T-cell (primary cell): ENCODE measurements around the gene CRBN. TPM values are rescaled to one million over a fixed set of nuclear protein-coding genes. Genes with fewer than 3 reads are reported as not detected.

Source experiments
- ATAC-seq, 4 experiments: fragments of 200-7000 bp in 3 of 4; fragments of 150-1000 bp in 1 of 4; cut with Tn5 transposase; replicated peaks in 1 of 4; 1 replicate in 3 of 4; 2 replicates in 1 of 4; pipeline ENCODE4 v1.10.0; 2021; ENCODE audit warnings: moderate library complexity in 3 of 4, mild to moderate bottlenecking in 2 of 4, moderate number of reproducible peaks in 1 of 4
- CTCF ChIA-PET, 2 donors: fragments of 300-600 bp; sonication (Branson Sonifier 250); formaldehyde crosslinking; loops; one replicate each; lab custom pipeline; 2022; ENCODE audit warnings: antibody characterized with exemption in 2 of 2; lab: Charles Lee
- POLR2A ChIA-PET, 2 donors: fragments of 300-600 bp; sonication (Branson Sonifier 250); formaldehyde crosslinking; loops; one replicate each; lab custom pipeline; 2022; ENCODE audit warnings: antibody characterized with exemption in 2 of 2; lab: Charles Lee
- DNase-seq, 35 experiments: peaks; one replicate each; pipeline versions ENCODE4 v3.0.0 to v3.0.0-alpha.2; 2013 to 2023
- H3K27ac ChIP-seq: one replicate; pipeline ENCODE4 v1.5.1; 2013; ENCODE audit warnings: low read length
- H3K27me3 ChIP-seq, 2 experiments: replicated peaks in 1 of 2; 1 replicate in 1 of 2; 2 replicates in 1 of 2; pipeline versions ENCODE4 v1.6.1 to v1.7.0; 2013; ENCODE audit warnings: low read length in 1 of 2, mixed read lengths in 1 of 2; ENCODE audit not compliant: control insufficient read depth in 2 of 2, insufficient read depth in 2 of 2; ENCODE audit errors: extremely low read depth in 1 of 2
- H3K36me3 ChIP-seq, 2 donors: 1 replicate in 1 of 2; 2 replicates in 1 of 2; pipeline versions ENCODE4 v1.6.1 to v1.7.0; 2013; ENCODE audit warnings: low read length in 1 of 2; ENCODE audit not compliant: control insufficient read depth in 2 of 2, insufficient read depth in 1 of 2; ENCODE audit errors: extremely low read depth in 1 of 2
- H3K4me1 ChIP-seq, 2 experiments: 1 replicate in 1 of 2; 2 replicates in 1 of 2; pipeline versions ENCODE4 v1.6.1 to v1.7.0; 2013; ENCODE audit warnings: low read length in 2 of 2, mixed read lengths in 1 of 2; ENCODE audit not compliant: insufficient read depth in 2 of 2, control insufficient read depth in 1 of 2; ENCODE audit errors: extremely low read depth in 1 of 2
- H3K4me3 ChIP-seq, 2 donors: 1 replicate in 1 of 2; 2 replicates in 1 of 2; pipeline versions ENCODE4 v1.5.1 to v1.7.0; 2013; ENCODE audit warnings: mild to moderate bottlenecking in 2 of 2, low read length in 1 of 2, moderate library complexity in 1 of 2; ENCODE audit not compliant: control insufficient read depth in 1 of 2; ENCODE audit errors: extremely low read depth in 1 of 2
- H3K9me3 ChIP-seq: 2 replicates; pipeline ENCODE4 v1.7.0; 2013
- H3K27ac Mint-ChIP-seq, 2 donors: one replicate each; pipeline ENCODE4 v1.8.0; 2020 to 2021; ENCODE audit warnings: mild to moderate bottlenecking in 2 of 2, mixed read lengths in 2 of 2
- H3K27me3 Mint-ChIP-seq, 2 donors: one replicate each; pipeline ENCODE4 v1.8.0; 2021 to 2022; ENCODE audit warnings: mixed read lengths in 2 of 2
- H3K36me3 Mint-ChIP-seq: one replicate; pipeline ENCODE4 v1.8.0; 2021; ENCODE audit warnings: mixed read lengths
- H3K4me1 Mint-ChIP-seq, 3 donors: one replicate each; pipeline ENCODE4 v1.8.0; 2020 to 2022; ENCODE audit warnings: mixed read lengths in 3 of 3, mild to moderate bottlenecking in 1 of 3
- H3K4me3 Mint-ChIP-seq, 3 donors: one replicate each; pipeline ENCODE4 v1.8.0; 2020 to 2022; ENCODE audit warnings: mild to moderate bottlenecking in 3 of 3, mixed read lengths in 3 of 3, moderate library complexity in 3 of 3
- H3K9me3 Mint-ChIP-seq, 3 donors: one replicate each; pipeline ENCODE4 v1.8.0; 2020 to 2022; ENCODE audit warnings: mixed read lengths in 3 of 3
- WGBS: methylation state at CpG from one replicate; pipeline ENCODE4 v1.1.5; 2013; ENCODE audit warnings: missing lambda C conversion rate; ENCODE audit not compliant: insufficient coverage; 5-methylcytosine and 5-hydroxymethylcytosine counted together
- total RNA-seq, 35 experiments: library from RNA in 6 of 35; stranded (reverse) in 6 of 35; fragments of 120-200 nt in 1 of 35; gene quantifications; one replicate each; pipeline versions ENCODE4 v1.2.1 to v1.2.4 and lab custom pipeline; 2013 to 2026

CRBN gene
- total RNA-seq, 5 donors from 2014 or later (not counting 1 experiment from before 2014, with no cell fraction given), result 104 to 150 (median 117) TPM

DNA sequence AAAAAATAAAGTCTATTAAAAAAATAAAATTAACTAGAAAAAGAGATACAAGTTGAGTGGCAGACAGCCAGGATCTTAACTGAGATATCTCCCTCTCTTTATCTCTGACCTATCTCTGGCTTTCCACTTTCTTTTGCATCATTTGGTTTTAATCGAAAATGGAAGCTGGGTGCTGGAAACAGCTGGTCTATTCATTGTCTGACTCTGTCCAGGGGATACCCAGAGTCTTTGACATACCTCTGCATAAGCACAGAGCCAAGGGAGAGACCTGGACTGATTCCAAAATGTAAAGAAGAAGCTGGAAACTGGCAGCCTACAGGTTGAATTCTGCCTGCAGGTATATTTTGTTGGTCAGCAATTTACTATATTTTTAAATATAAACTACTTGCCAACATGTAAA is 29.6 kb upstream of the CRBN start:
- H3K4me3 ChIP-seq, result no peak overlapping the region
- H3K27ac ChIP-seq, result no peak overlapping the region
- no peaks in the 10 kb centered on the region for H3K36me3 Mint-ChIP-seq
- no peak overlapping the region for H3K27ac Mint-ChIP-seq
- no peaks in the 10 kb centered on the region for H3K27me3 ChIP-seq
- no peaks in the 10 kb centered on the region for H3K27me3 Mint-ChIP-seq
- no peaks in the 10 kb centered on the region for H3K4me1 ChIP-seq
- ChIA-PET CTCF (interaction anchor here in 1 of 2 donors (0.7 kb wide), 1 partner anchor 9 kb away, joined by 3 read pairs; no protein-coding TSS in a partner anchor), POLR2A (no interaction called here)
- no peaks in the 10 kb centered on the region for H3K9me3 Mint-ChIP-seq
- no CpG with 5 or more reads among the region's 1 CpG for WGBS
- no peak for ATAC-seq
- no peak overlapping the region for H3K4me3 Mint-ChIP-seq
- no peak for DNase-seq
- H3K36me3 ChIP-seq, result no peaks in the 10 kb centered on the region
- no peaks in the 10 kb centered on the region for H3K9me3 ChIP-seq
- H3K4me1 Mint-ChIP-seq, result no peaks in the 10 kb centered on the region

DNA sequence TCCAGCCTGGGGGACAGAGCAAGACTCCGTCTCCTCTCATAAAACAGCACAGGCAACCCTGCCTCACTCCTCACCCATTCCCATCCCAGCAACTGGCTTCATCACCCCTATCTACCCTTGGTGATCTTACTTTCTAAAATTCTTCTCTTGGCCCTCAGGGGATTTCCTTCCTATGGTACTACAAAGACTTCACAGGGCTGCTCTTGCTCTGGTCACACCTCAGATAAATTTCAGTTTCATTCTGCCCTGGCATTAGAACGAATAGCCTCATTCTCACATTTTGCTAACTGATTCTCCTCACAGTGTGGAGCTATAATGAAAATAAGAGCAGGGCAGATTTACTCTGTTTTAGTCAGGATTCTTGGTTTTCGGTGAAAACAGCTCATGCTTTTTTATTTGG is 22.1 kb upstream of the CRBN start:
- peak overlapping the region; percentile 45 to 59 for H3K27ac Mint-ChIP-seq

DNA sequence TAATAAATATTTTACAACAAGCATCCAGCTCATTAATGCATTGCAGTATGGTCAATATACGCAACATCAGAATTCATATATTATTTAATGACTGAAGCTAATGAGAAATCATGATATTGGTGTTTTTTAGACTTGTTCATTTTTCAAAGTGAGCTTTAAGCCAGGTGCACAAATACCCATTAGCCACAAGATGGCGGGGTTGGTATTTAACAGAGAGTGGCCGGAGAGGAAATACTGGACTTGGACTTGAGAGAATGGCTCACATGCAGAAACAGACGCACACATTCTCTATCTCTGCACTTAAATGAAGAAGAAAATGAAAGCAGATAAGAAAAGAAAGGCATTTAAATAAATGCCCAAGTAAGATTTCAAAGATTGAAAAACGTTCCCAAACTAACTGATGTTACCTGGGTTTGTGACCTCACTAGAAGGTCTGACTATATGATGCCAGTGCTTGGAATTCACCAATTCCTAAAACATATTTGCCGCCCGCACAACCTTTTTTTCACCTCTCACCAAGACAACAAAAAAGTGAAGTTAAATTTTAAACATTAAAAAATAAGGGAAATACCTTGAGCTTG is 21.2 kb upstream of the CRBN start:
- Histone ChIP-seq H3K4me1 (peaks cover 0 to 15% of the 10 kb centered on the region in 2 experiments), H3K9me3 (no peaks in the 10 kb centered on the region), H3K36me3 (no peaks in the 10 kb centered on the region), H3K27me3 (no peaks in the 10 kb centered on the region), H3K27ac (no peak overlapping the region), H3K4me3 (no peak overlapping the region)
- peaks cover 15 to 24% (median 22%) of the 10 kb centered on the region in 3 donors for H3K4me1 Mint-ChIP-seq
- H3K36me3 Mint-ChIP-seq, result no peaks in the 10 kb centered on the region
- H3K9me3 Mint-ChIP-seq, result no peaks in the 10 kb centered on the region
- ATAC-seq (no peak), DNase-seq (peak in 7 of 35 experiments; percentile 12 to 64 (median 24))
- peak overlapping the region in 1 of 3 donors; percentile 11 for H3K4me3 Mint-ChIP-seq
- ChIA-PET CTCF (interaction anchor here (0.6 to 3.8 kb wide), 27 partner anchors 8 to 1357 kb away, joined by 3 to 56 read pairs (median 3); no protein-coding TSS in a partner anchor), POLR2A (no interaction called here)
- peak overlapping the region in 1 of 2 donors; percentile 18 for H3K27ac Mint-ChIP-seq
- WGBS, result 80% methylated on average over 1 of the region's 7 CpGs
- no peaks in the 10 kb centered on the region for H3K27me3 Mint-ChIP-seq

More for the DNA sequence above, 22.1 kb upstream of the CRBN start:
- Histone ChIP-seq H3K4me1 (peaks cover 0 to 15% of the 10 kb centered on the region in 2 experiments), H3K36me3 (no peaks in the 10 kb centered on the region), H3K9me3 (no peaks in the 10 kb centered on the region), H3K27me3 (no peaks in the 10 kb centered on the region), H3K27ac (no peak overlapping the region), H3K4me3 (no peak overlapping the region)
- Mint-ChIP-seq H3K4me1 (peaks cover 15 to 24% (median 18%) of the 10 kb centered on the region in 3 donors), H3K27me3 (no peaks in the 10 kb centered on the region), H3K36me3 (no peaks in the 10 kb centered on the region), H3K4me3 (peak overlapping the region in 2 of 3 donors; percentile 2 to 13), H3K9me3 (no peaks in the 10 kb centered on the region)
- DNase-seq (peak in 1 of 35 experiments; percentile 30), ATAC-seq (peak in 2 of 4 experiments; percentile 30 to 39)
- ChIA-PET POLR2A (no interaction called here), CTCF (interaction anchor here (0.5 to 3.8 kb wide), 12 partner anchors 10 to 1753 kb away, joined by 3 to 56 read pairs (median 13); no protein-coding TSS in a partner anchor)
- WGBS, result 57% methylated on average over 2 of the region's 3 CpGs

DNA sequence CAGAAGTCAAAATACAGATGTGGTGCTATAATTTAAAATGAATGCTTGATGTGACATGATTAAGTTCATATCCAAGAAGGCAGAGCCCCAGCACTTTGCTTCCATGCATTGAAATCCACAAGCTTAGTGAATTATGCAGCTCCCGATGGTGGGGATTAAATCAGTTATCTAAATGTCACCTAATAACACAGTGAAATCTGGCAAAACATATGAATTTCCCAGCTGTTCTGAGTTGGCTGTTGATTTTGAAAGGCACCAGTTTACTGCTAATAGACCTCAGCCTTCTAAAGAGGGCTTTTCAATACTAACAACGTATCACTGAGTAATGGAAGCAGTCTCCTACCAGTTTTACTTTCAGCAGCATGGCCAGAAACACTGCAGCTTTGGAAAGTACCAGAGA is 19.8 kb upstream of the CRBN start:
- WGBS, result 40% methylated on average over 1 of the region's 2 CpGs
- ChIA-PET CTCF (interaction anchor here (1.2 to 3.8 kb wide), 8 partner anchors 10 to 1090 kb away, joined by 3 to 56 read pairs (median 16); no protein-coding TSS in a partner anchor), POLR2A (interaction anchor here in 1 of 2 donors (0.5 kb wide), 1 partner anchor 1104 kb away, joined by 6 read pairs; the partner anchor contains the start of gene SETMAR)
- Histone ChIP-seq H3K27me3 (no peaks in the 10 kb centered on the region), H3K4me1 (peaks cover 0 to 15% of the 10 kb centered on the region in 2 experiments), H3K4me3 (no peak overlapping the region), H3K9me3 (no peaks in the 10 kb centered on the region), H3K36me3 (no peaks in the 10 kb centered on the region), H3K27ac (no peak overlapping the region)
- ATAC-seq, result no peak
- H3K27ac Mint-ChIP-seq, result no peak overlapping the region
- H3K36me3 Mint-ChIP-seq, result no peaks in the 10 kb centered on the region
- peaks cover 20 to 32% (median 28%) of the 10 kb centered on the region in 3 donors for H3K4me1 Mint-ChIP-seq
- H3K4me3 Mint-ChIP-seq, result no peak overlapping the region
- no peaks in the 10 kb centered on the region for H3K9me3 Mint-ChIP-seq
- no peak for DNase-seq
- no peaks in the 10 kb centered on the region for H3K27me3 Mint-ChIP-seq

- H3K36me3 ChIP-seq, result no peaks in the 10 kb centered on the region
- Mint-ChIP-seq H3K27ac (no peak overlapping the region), H3K4me3 (no peak overlapping the region), H3K27me3 (no peaks in the 10 kb centered on the region), H3K4me1 (peaks cover 34 to 45% (median 36%) of the 10 kb centered on the region in 3 donors), H3K36me3 (no peaks in the 10 kb centered on the region), H3K9me3 (no peaks in the 10 kb centered on the region)
- H3K4me1 ChIP-seq, result peaks cover 12 to 18% of the 10 kb centered on the region in 2 experiments
- peak in 1 of 35 experiments; percentile 8 for DNase-seq
- no CpG with 5 or more reads among the region's 6 CpGs for WGBS
- no peak overlapping the region for H3K27ac ChIP-seq
- ChIA-PET CTCF (interaction anchor here (0.5 to 1.5 kb wide), 2 partner anchors 1091 to 1094 kb away, joined by 3 to 5 read pairs; no protein-coding TSS in a partner anchor), POLR2A (no interaction called here)
- ATAC-seq, result no peak
- H3K4me3 ChIP-seq, result no peak overlapping the region
- no peaks in the 10 kb centered on the region for H3K27me3 ChIP-seq
- no peaks in the 10 kb centered on the region for H3K9me3 ChIP-seq
These were observed 16.8 kb upstream of the CRBN start for GRCh38 chr3:3196148-3196861.

GRCh38 chr3:3194861-3195260 is 15.4 kb upstream of the CRBN start:
- no peak overlapping the region for H3K4me3 Mint-ChIP-seq
- no peaks in the 10 kb centered on the region for H3K27me3 Mint-ChIP-seq
- POLR2A ChIA-PET, result no interaction called here
- no peaks in the 10 kb centered on the region for H3K36me3 ChIP-seq
- no peaks in the 10 kb centered on the region for H3K9me3 Mint-ChIP-seq
- H3K27ac ChIP-seq, result no peak overlapping the region
- H3K27ac Mint-ChIP-seq, result peak overlapping the region in 1 of 2 donors; percentile 42
- no peaks in the 10 kb centered on the region for H3K27me3 ChIP-seq
- ATAC-seq (no peak), DNase-seq (no peak)
- peaks cover 15 to 28% of the 10 kb centered on the region in 2 experiments for H3K4me1 ChIP-seq
- no peaks in the 10 kb centered on the region for H3K36me3 Mint-ChIP-seq
- H3K9me3 ChIP-seq, result no peaks in the 10 kb centered on the region
- CTCF ChIA-PET, result interaction anchor here in 1 of 2 donors (0.7 to 2.3 kb wide), 2 partner anchors 17 to 1926 kb away, joined by 3 to 6 read pairs; no protein-coding TSS in a partner anchor
- H3K4me1 Mint-ChIP-seq, result peaks cover 42 to 49% (median 42%) of the 10 kb centered on the region in 3 donors
- no peak overlapping the region for H3K4me3 ChIP-seq
